Right lung (tissue), 5 donors: ENCODE measurements around the gene RHBDF1. TPM values are rescaled to one million over a fixed set of nuclear protein-coding genes. Genes with fewer than 3 reads are reported as not detected.

Experiments used
- DNase-seq, 2 donors: peaks; one replicate each; pipeline ENCODE4 v3.0.0-alpha.2; 2013
- polyA plus RNA-seq, 5 donors: library from polyadenylated mRNA; unstranded; fragments of 120-200 nt; gene quantifications; one replicate each; pipeline versions ENCODE4 v1.2.1 to v1.2.3, GENCODE V29; 2013; ENCODE audit warnings: inconsistent platforms in 1 of 5, low replicate concordance in 1 of 5; ENCODE audit not compliant: insufficient read length in 5 of 5, insufficient read depth in 1 of 5

RHBDF1 gene
- polyA plus RNA-seq, 5 donors, result 32.1 to 48.2 (median 43.1) TPM

DNA sequence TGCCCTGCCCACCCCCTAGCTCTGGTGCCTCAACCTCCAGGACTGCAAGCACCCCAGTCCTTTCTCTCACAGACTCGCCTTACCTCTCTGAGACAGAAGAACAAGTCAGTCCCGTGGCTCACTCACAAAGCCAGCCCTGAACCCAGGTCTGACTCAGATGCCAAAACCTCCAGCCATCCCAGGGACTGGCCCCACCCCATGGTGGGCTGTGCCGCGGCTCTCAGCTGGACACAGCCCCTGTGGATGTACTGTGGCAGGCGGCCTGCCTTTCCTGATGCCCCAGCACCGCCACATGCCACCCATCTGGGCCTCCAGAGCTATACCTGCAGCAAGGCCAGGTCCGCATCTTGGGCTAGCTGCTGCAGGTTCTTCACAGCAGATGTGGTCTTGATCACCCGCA lies 25.4 kb upstream of the RHBDF1 start:
- no peak for DNase-seq

DNA sequence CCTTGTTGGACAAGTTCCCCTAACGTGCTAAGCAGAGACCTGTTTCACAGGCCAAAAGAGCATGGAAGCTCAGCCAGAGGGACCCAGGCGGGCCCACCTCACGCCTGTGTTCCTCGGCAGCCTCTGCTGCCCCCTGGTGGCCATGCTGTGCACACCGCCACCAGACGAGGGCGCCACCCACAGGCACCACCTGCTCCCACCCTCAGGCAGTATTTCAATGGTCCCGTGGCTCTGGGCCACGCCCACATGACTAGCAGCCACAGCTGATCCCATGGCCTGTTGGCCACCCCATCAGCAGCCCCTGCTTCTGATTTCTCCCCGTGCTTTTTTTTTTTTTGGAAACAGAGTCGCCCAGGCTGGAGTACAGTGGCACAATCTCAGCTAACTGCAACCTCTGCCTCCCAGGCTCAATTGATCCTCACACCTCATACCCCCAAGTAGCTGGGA lies 24.5 kb upstream of the RHBDF1 start:
- DNase-seq, result peak; percentile 62 to 72

- no peak for DNase-seq
Measured at GRCh38 chr16:94918-95265, 22.5 kb upstream of the RHBDF1 start.

DNA sequence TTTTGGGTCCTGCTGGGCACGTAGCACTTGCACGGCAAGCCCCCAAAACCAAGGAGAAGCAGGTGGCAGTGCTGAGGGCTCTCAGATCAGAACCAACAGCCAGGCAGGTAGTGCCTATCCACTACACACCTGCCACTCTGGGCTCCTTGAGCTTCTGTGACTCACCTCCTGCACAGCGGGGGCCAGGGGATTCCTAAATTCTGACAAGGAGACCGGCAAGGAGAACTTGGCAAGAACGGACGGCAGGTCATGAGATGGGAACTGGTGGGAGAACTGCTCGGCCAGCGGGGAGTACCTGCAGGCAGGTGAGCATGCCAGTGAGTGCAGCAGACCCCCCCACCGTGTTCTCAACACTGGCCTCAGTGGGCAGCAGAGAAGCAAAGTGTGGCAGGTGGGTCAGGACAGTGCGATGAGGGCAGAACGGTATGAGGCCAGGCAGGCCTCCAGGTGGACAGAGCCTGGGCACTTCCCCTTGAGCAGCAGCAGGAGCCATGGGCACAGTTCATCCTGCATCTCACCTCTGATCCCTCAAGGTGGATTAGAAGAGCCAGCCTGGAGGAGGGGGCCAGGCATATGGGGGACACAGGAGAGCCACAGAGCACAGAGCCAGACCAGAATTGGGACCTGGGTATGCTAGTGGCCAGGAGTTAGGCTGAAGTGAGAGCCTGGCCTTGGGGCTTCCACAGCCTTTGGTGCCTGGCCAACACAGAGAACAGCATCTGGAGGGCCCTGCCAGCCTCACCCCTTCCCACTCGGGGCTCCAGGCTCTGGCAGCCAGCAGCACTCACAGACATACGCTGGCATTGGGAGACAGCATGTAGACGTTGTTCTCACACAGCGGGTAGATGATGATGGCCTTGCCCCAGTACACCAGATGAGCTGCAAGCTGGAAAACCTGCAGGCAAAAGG lies 20.3 kb upstream of the RHBDF1 start:
- DNase-seq, result no peak

GRCh38 chr16:91484-91883 lies 19.1 kb upstream of the RHBDF1 start:
- DNase-seq, result no peak

- DNase-seq, result no peak
Measured at GRCh38 chr16:89391-90302, 17.2 kb upstream of the RHBDF1 start.

DNA sequence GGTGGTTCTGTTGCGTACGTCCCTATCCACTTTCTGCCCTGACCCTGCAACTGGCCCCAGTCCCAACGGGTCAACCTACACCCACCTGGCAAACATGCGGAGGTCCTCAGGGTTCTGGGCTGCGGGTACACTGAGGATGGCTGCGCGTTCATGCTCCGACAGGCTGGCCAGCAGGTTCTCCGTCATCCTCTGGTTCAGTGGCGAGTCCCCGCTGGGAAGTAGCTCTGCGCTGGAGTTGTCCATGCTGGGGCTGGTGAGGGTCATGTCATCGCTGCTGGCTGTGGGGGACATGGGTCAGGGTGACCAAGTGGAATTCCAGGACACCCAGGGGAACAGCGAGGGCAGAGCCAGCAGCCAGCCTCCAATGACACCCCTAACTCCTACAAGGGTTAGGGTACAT lies 16.2 kb upstream of the RHBDF1 start:
- no peak for DNase-seq

- no peak for DNase-seq
Measured at GRCh38 chr16:86483-86952, 14.1 kb upstream of the RHBDF1 start.

DNA sequence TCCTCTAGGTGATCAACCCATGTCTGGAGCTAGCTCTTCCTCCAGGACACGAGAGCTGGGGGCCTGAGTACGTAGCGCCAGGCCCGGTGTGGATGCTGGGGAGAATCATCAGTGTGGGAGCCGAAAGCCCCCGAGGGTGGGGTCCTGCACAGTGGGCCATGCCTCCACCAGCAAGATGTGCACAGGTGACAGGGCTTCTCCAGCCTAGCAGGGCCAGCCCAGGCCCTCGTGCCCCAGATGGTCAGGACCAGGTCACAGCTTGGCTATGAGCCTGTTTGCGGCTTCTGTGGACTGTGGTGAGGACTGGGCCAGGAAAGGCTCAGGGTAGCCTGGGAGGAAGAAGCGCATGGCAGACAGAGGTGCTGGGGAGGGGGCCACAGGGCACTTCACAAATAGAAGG lies 13.4 kb upstream of the RHBDF1 start:
- DNase-seq, result no peak

- DNase-seq, result no peak
Measured at GRCh38 chr16:85407-85782, 13.0 kb upstream of the RHBDF1 start.

- DNase-seq, result no peak
Measured at GRCh38 chr16:84718-85406, 12.4 kb upstream of the RHBDF1 start.

- DNase-seq, result no peak
Measured at GRCh38 chr16:83781-84615, 11.6 kb upstream of the RHBDF1 start.

DNA sequence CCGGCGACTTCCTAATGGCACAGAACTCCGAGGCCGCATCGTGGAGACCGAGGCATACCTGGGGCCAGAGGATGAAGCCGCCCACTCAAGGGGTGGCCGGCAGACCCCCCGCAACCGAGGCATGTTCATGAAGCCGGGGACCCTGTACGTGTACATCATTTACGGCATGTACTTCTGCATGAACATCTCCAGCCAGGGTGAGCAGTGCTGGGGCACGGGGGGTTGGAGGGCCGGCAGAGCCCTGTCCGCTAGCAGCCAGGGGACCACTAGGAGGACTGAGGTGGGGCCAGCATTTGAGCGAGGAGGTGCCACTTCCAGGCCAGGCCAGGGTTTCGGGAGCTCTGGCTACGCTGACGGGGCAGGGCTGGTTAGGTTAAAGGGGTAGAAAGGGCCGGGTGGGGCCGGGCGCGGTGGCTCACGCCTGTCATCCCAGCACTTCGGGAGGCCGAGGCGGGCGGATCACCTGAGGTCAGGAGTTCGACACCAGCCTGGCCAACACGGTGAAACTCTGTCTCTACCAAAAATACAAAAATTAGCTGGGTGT lies 10.7 kb upstream of the RHBDF1 start:
- DNase-seq, result no peak

GRCh38 chr16:79151-80054 lies 7.0 kb upstream of the RHBDF1 start:
- DNase-seq, result no peak

DNA sequence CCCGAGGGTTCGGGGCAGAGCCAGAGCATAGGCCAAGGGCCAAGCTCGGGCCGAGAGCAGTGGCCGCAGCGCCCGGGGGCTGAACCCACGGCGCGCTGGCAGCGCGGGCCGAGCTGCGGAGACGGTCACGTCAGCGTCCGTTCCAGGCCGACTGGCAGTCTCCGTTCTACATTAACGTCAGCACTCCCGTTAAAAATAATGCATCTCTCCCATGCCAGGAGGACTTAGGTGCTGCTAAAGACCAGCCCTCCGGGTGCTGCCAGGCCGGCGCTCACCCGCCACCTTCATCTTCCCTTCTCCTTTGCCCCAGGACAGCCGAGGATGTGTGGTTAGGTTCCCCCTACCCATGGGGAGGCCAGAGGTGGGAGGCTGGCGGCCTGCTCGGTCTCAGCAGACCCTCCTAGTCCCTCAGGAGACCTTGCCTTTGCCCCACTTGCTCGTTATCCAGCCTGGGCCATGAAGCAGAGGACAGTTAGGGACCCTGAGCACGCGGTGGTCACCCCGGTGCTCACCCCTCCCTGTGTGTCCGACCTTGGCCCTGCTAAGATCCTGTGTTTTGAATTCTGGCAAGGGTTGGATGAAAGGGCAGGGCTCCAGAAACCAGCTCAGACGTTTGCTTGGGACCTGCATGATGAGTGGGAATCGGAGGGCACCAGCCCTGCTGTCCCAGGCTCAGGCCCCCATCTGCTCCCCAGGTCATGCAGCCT lies 6.2 kb upstream of the RHBDF1 start:
- no peak for DNase-seq

GRCh38 chr16:77807-78443 lies 5.5 kb upstream of the RHBDF1 start, which contains the start of gene MPG:
MPG (plus strand) TSS chr16:78225; CDS start chr16:78310, 85 bp downstream.
- peak; percentile 78 to 82 for DNase-seq

DNA sequence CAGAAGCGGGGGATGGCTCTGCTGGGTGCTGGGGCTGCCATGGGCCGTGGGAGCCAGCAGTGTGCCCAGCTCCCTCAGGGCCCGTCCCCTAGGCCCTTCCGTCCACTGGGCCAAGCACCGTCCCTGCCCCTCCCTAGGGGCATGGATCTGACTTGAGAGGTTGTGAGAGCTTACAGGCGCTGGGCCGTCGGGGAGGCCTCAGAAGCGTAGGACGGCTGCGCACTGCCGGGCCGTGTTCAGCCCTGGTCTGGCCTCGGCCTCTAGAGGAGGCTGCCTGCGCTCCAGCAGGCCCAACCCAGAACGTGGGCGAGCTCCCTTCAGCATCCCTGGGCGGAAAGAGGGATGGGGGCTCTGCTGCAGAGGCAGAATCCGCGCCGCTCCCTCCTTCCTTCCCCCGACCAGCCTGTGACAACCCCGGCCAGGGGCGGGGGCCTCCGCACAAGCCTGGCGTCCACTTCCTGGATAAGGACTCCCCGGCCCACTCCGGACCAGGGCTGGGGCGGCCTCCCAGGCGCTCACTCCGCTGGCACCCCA lies 4.9 kb upstream of the RHBDF1 start:
- peak in 1 of 2 donors; percentile 47 for DNase-seq
